HUES6 (cell line): Measurements from ENCODE around the gene PHACTR1.

Experiments
- H3K27ac ChIP-seq: 2 replicates; pipeline ENCODE4 v1.7.0; 2013; ENCODE audit warnings: low read depth, mild to moderate bottlenecking, low read length, inconsistent platforms
- H3K27me3 ChIP-seq: 2 replicates; pipeline ENCODE4 v1.6.1; 2013; ENCODE audit warnings: low read length; ENCODE audit not compliant: control insufficient read depth, insufficient read depth
- H3K36me3 ChIP-seq: 2 replicates; pipeline ENCODE4 v1.6.1; 2013; ENCODE audit warnings: low read length; ENCODE audit not compliant: control insufficient read depth, insufficient read depth
- H3K4me1 ChIP-seq: 2 replicates; pipeline ENCODE4 v1.6.1; 2013; ENCODE audit warnings: low read length; ENCODE audit not compliant: control insufficient read depth, insufficient read depth
- H3K4me3 ChIP-seq: 2 replicates; pipeline ENCODE4 v1.5.1; 2013; ENCODE audit warnings: low read depth, low read length
- H3K9ac ChIP-seq: one replicate; pipeline ENCODE4 v1.6.1; 2013; ENCODE audit warnings: mild to moderate bottlenecking, low read length
- H3K9me3 ChIP-seq: 2 replicates; pipeline ENCODE4 v1.6.1; 2013; ENCODE audit warnings: low read depth, low read length; ENCODE audit not compliant: control insufficient read depth, insufficient read depth

PHACTR1 gene

DNA sequence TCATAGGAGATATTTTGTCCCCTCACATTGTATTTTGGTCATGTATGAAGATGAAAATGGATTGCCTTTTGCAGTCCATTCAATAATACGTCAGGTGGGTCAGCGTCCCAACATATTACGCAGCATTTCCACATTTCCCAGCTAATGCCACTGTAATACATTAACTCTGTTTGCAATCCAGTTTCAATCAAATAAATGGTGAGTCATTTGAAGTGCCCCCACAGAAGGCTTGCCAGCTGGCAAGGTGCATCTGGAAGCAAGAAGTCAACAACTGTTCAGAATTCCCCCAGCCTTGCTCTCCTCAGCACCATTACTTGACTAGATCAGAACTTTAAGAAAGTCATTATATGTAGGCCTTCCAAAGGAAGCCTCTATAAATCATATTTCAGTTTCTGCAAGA lies 50.4 kb downstream of the PHACTR1 start:
- Histone ChIP-seq H3K36me3 (no peaks in the 10 kb centered on the region), H3K27me3 (no peaks in the 10 kb centered on the region), H3K27ac (no peak overlapping the region), H3K4me3 (no peak overlapping the region), H3K9ac (no peak overlapping the region), H3K4me1 (no peaks in the 10 kb centered on the region), H3K9me3 (no peaks in the 10 kb centered on the region)

DNA sequence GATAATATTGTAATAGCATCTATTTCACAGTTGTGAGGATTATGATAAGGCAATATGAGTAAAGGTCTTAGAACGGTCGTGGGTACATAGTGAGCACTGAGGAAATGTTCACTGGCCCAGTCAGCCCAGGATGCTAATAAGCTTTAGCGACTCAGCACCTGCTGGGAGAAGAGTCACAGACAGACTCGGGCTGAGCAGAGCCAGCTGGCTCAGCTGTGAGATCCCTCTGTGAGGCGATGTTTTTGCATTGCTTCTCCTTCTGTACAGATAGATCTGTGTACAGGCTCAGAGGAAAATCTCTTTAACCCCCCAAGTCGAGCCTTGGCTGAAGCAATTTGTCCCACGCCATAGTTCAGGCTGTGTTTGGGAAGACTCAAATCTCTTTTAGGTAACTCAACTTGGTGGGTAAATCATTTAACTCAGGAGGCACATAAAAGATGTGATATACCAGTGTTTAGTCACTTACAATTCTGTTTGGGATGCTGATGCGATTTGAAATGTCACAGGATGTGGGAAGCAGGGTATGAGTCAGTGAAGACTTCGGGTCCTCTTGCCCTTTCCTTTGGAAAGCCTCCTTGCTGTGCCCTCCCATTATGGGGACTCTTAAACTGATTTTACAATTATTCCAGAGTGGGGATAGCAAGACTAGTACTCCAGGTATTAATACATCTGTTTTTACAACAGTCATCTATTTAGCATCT lies 53.1 kb downstream of the PHACTR1 start:
- H3K9ac ChIP-seq = no peak overlapping the region
- no peaks in the 10 kb centered on the region for H3K9me3 ChIP-seq
- H3K4me1 ChIP-seq = no peaks in the 10 kb centered on the region
- H3K27me3 ChIP-seq = no peaks in the 10 kb centered on the region
- H3K27ac ChIP-seq = no peak overlapping the region
- H3K4me3 ChIP-seq = no peak overlapping the region
- no peaks in the 10 kb centered on the region for H3K36me3 ChIP-seq

GRCh38 chr6:12772416-12772815 lies 55.8 kb downstream of the PHACTR1 start:
- H3K9ac ChIP-seq = no peak overlapping the region
- H3K36me3 ChIP-seq = no peaks in the 10 kb centered on the region
- no peaks in the 10 kb centered on the region for H3K27me3 ChIP-seq
- H3K27ac ChIP-seq = no peak overlapping the region
- H3K4me3 ChIP-seq = no peak overlapping the region
- H3K9me3 ChIP-seq = peaks cover 3% of the 10 kb centered on the region; the same call in 1 of the 2 replicates
- no peaks in the 10 kb centered on the region for H3K4me1 ChIP-seq

DNA sequence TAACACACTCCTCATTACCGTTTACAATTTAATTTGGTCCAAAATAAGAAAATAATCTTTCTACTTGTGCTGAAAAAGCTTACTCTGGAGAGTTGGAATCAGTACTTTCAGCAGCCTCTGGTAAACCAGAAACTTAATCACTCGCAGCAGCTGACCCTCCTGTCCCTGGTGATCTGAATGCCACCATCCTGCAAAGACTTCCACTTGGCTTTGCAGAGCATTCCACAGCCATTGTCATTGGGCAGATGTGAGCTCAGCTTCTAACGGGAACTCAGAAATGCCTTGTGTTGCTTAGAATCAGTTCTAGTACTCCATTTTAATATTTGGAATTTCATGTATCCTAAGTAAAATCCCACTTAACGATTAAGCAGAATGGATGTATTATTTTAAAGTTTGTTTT lies 59.7 kb downstream of the PHACTR1 start:
- Histone ChIP-seq H3K27ac (no peak overlapping the region), H3K36me3 (no peaks in the 10 kb centered on the region), H3K9me3 (peaks cover 3% of the 10 kb centered on the region; the same call in 1 of the 2 replicates), H3K4me3 (no peak overlapping the region), H3K9ac (no peak overlapping the region), H3K4me1 (peaks cover 5% of the 10 kb centered on the region), H3K27me3 (no peaks in the 10 kb centered on the region)

DNA sequence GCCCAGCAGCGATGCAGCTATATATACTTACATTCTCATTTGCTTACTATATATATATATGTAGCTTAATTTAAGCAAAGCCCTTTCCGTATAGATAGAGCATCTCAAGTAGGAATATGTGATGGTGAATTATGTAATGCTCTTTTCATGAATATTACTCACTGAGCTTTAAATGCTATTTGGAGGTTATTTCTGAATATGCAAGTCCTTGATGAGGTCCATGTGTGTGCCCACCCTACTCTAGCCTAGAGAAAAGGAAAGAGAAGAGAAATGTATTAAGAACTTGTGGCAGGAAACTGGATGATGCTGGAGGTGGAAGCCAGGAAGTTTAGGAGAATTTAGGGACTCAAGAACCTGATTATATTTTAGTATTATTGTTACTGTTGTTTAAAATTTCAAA lies 63.2 kb downstream of the PHACTR1 start:
- Histone ChIP-seq H3K27ac (no peak overlapping the region), H3K27me3 (no peaks in the 10 kb centered on the region), H3K9me3 (peaks cover 3% of the 10 kb centered on the region; the same call in 1 of the 2 replicates), H3K36me3 (no peaks in the 10 kb centered on the region), H3K4me3 (no peak overlapping the region), H3K4me1 (peaks cover 5% of the 10 kb centered on the region), H3K9ac (no peak overlapping the region)

DNA sequence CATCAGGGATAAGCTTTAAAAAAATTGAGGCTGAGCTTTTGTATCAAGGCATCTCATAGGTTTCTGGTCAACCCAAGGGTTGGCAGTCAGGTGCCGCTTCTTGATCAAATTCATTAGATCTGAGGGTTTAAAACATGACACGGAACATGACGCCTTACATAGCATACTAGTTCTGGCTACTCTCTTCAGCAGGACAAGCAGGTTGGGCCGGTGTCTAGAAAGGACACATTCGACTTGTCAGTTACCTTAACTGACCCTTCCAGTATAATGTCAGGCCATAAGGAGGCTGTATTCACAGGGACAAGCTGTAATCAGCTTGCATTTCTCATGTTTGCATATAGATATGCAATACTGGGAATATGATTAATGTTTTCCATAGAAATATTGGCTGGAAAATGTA lies 65.6 kb downstream of the PHACTR1 start:
- no peak overlapping the region for H3K4me3 ChIP-seq
- peaks cover 2% of the 10 kb centered on the region; the same call in 1 of the 2 replicates for H3K9me3 ChIP-seq
- no peaks in the 10 kb centered on the region for H3K36me3 ChIP-seq
- H3K9ac ChIP-seq = no peak overlapping the region
- H3K27ac ChIP-seq = no peak overlapping the region
- peaks cover 5% of the 10 kb centered on the region for H3K4me1 ChIP-seq
- no peaks in the 10 kb centered on the region for H3K27me3 ChIP-seq

GRCh38 chr6:12785301-12785700 lies 68.7 kb downstream of the PHACTR1 start:
- H3K36me3 ChIP-seq = no peaks in the 10 kb centered on the region
- peaks cover 11% of the 10 kb centered on the region for H3K4me1 ChIP-seq
- H3K9me3 ChIP-seq = no peaks in the 10 kb centered on the region
- H3K4me3 ChIP-seq = no peak overlapping the region
- H3K9ac ChIP-seq = no peak overlapping the region
- H3K27ac ChIP-seq = no peak overlapping the region
- no peaks in the 10 kb centered on the region for H3K27me3 ChIP-seq

GRCh38 chr6:12785921-12786320 lies 69.4 kb downstream of the PHACTR1 start:
- Histone ChIP-seq H3K4me1 (peaks cover 7% of the 10 kb centered on the region), H3K36me3 (no peaks in the 10 kb centered on the region), H3K27ac (no peak overlapping the region), H3K9me3 (no peaks in the 10 kb centered on the region), H3K4me3 (no peak overlapping the region), H3K9ac (no peak overlapping the region), H3K27me3 (no peaks in the 10 kb centered on the region)

- Histone ChIP-seq H3K9me3 (no peaks in the 10 kb centered on the region), H3K4me3 (no peak overlapping the region), H3K4me1 (peaks cover 7% of the 10 kb centered on the region), H3K9ac (no peak overlapping the region), H3K27me3 (no peaks in the 10 kb centered on the region), H3K36me3 (no peaks in the 10 kb centered on the region), H3K27ac (no peak overlapping the region)
Observed at GRCh38 chr6:12791371-12791770, 74.8 kb downstream of the PHACTR1 start.

DNA sequence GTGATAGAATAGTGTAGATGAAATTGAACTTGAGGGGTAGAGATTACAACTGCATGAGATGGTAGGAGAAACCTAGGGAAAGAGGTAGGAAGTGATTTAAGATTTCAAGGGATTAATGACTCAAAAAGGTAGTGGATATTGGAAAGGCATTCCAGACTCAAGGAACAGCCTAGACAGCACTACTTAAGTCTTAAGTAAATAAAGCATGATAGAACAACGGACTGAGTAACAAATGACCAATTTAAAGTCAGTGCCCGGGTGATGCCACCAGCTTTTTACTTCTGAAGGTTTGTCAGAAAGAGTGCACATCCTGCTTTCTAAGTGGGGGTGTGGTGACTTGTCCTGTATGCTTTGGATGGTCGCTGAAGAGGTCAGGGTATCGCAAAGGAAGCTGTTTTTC lies 81.8 kb downstream of the PHACTR1 start:
- no peak overlapping the region for H3K9ac ChIP-seq
- no peaks in the 10 kb centered on the region for H3K4me1 ChIP-seq
- no peaks in the 10 kb centered on the region for H3K9me3 ChIP-seq
- no peak overlapping the region for H3K27ac ChIP-seq
- H3K36me3 ChIP-seq = no peaks in the 10 kb centered on the region
- H3K4me3 ChIP-seq = no peak overlapping the region
- no peaks in the 10 kb centered on the region for H3K27me3 ChIP-seq

GRCh38 chr6:12800120-12800519 lies 83.6 kb downstream of the PHACTR1 start:
- no peaks in the 10 kb centered on the region for H3K4me1 ChIP-seq
- H3K4me3 ChIP-seq = no peak overlapping the region
- no peaks in the 10 kb centered on the region for H3K27me3 ChIP-seq
- no peak overlapping the region for H3K9ac ChIP-seq
- no peak overlapping the region for H3K27ac ChIP-seq
- no peaks in the 10 kb centered on the region for H3K9me3 ChIP-seq
- no peaks in the 10 kb centered on the region for H3K36me3 ChIP-seq
